NK-92 (cell line): Measurements from ENCODE around the gene ISG15.
"Not testable (repeated sequence)": the region's sequence is repeated elsewhere in the genome, so short reads cannot be mapped to it uniquely, and the experiment has no call there.

ENCODE experiments used
- DNase-seq: peaks from one replicate; lab custom pipeline; 2025; ENCODE audit not compliant: unreplicated experiment; lab: John Stamatoyannopoulos, UW

The ISG15 gene

GRCh38 chr1:1026599-1027413, 13.5 kb downstream of the ISG15 start:
- DNase-seq = no peak

- DNase-seq = no peak
These were observed 14.5 kb downstream of the ISG15 start for GRCh38 chr1:1027791-1028190.

GRCh38 chr1:1030867-1031658, 17.8 kb downstream of the ISG15 start:
- not testable (repeated sequence) for DNase-seq

- no peak for DNase-seq
These were observed 18.4 kb downstream of the ISG15 start for GRCh38 chr1:1031659-1032235.

DNA sequence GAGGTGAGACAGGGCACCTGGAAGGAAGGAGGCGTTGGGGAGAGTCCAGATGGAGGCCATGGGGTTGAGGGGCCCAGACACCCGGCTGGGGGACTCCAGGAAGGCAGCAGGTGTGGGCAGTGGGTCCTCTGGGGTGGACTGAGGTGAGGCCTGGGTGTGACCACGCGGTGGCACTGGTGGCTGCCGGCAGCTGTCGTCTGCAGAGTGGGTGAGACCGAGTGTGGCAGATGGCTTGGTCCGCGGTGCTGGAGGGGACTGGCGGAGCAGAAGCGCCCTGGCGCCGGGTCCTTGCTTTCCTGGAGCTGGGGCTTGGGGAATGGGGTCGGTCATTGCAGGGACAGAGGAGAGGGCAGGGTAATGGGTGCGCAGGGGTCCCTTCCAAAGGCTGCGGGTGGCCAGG, 19.1 kb downstream of the ISG15 start:
- no peak for DNase-seq

DNA sequence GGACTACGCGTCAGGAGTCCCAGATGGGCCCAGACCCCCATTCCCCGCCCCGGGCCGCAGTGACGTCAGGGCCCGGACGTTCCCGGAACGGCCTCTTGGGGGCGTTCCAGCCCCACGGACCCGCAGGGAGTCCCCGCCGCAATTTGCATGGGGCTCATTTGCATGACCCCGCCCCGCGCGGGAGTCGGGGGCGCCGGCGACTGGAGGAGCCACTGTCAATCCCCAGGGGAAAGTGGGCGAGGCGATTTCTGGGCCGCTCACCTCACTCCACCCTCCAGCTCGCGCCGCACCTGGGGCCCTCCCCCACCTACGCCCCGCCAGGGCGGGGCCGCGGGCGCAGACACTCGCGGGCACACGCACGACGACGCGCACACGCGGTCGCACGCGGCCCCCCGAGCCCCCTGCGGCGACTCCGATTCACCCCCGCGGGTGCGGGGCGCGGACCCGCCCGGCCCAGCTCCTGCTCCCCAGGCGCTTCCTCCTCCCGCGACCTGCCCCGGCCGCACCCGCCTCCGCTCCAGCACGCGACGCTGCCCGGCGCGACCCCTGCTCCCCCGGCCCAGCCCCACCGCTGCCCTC, 19.8 kb downstream of the ISG15 start:
- DNase-seq = no peak

DNA sequence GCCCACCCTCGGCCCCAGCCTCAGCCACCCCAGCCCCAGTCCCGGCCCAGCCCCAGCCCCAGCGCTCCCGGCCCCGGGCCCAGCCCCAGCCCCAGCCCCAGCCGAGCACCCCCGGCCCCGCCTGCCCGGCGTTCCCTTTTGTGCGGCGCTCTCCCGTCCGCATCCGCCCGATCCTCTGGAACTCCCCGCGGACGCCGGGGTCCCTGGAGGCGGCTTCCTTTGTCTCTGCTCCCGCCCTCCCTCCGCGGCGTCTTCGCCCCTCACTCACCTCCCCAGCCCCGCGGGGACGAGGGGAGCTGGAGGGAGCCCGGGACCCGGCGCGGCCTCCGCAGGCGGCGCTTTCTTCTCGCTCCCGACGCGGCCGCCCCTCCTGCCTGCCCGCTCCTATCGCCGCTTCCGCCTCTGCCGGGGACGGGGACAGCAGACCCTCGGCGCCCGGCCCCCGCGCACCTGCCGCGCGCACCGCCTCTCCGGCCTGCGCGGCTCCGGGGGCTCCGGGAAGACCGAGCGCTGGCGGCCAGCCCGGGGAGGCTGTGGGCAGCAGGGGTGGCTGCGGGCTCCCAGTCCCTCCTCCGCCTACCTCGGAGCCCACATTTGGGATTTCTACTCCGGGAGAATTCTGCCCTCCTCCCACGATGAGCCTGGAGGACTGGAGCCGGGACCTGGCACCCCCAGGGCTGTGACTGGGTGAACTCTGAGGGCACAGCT, 20.6 kb downstream of the ISG15 start:
- no peak for DNase-seq

- no peak for DNase-seq
These were observed 21.1 kb downstream of the ISG15 start for GRCh38 chr1:1034439-1034781.

DNA sequence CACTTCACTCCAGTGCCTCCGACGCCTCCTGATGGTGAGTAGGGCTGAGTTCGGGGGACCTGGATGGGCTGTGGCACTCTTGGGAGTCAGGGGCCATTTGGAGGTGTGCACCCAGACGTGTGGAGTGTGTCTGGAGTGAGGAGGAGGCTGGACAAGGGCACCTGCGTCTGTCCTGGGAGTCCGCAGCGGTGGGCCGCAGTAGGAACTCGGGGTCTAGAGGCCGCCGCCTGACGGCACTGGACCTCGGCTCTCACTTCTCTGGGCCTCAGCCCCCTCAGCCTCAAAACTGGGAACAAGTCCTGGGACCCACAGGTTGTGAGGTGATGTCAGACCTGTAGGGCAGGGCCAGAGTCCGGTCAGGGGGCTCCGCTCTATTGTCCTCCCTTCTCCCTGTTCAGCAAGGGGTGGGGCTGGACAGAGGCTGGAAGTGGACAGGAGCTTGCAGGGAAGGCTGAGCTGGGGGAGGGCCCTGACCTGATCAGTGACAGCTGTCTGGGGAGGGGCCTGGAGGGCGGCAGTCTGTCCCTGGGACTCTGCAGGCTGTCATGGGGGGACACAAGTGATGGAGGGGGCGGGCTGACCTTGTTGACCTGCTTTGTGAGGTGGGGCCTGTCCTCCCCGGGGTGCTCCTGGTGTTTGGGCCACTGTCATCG, 22.1 kb downstream of the ISG15 start:
- no peak for DNase-seq

GRCh38 chr1:1037366-1038327, 24.4 kb downstream of the ISG15 start:
- DNase-seq = no peak

GRCh38 chr1:1038694-1039093, 25.4 kb downstream of the ISG15 start:
- no peak for DNase-seq

- no peak for DNase-seq
These were observed 26.0 kb downstream of the ISG15 start for GRCh38 chr1:1039145-1039910.

GRCh38 chr1:1040004-1040991, 27.0 kb downstream of the ISG15 start:
- peak; percentile 24 for DNase-seq

DNA sequence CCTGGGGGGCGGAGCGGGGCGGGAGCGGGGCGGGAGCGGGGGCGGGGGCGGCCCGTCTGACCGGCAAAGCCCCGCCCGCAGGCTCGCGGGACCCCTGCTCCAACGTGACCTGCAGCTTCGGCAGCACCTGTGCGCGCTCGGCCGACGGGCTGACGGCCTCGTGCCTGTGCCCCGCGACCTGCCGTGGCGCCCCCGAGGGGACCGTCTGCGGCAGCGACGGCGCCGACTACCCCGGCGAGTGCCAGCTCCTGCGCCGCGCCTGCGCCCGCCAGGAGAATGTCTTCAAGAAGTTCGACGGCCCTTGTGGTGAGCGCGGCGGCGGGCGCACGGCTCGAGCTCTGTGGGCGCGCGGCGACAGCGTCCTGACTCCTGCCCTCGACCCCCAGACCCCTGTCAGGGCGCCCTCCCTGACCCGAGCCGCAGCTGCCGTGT, 27.8 kb downstream of the ISG15 start:
- DNase-seq = no peak

DNA sequence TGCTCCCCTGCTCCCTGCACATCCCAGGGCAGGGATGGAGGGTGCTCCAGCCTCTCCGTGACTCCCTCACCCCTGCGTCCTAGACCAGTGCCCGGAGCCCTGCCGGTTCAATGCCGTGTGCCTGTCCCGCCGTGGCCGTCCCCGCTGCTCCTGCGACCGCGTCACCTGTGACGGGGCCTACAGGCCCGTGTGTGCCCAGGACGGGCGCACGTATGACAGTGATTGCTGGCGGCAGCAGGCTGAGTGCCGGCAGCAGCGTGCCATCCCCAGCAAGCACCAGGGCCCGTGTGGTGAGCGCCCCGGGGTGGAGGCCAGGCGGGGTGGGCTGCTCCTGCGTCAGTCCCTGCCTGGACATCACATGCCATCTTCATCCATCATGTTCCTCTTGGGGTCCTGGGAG, 28.6 kb downstream of the ISG15 start:
- no peak for DNase-seq

- DNase-seq = no peak
These were observed 29.5 kb downstream of the ISG15 start for GRCh38 chr1:1042835-1043234.

GRCh38 chr1:1043411-1043810, 30.1 kb downstream of the ISG15 start:
- no peak for DNase-seq
